Thoracic aorta (tissue), 2 donors: Measurements from ENCODE around the gene MAP4K5. TPM values are rescaled to one million over a fixed set of nuclear protein-coding genes. Genes with fewer than 3 reads are reported as not detected.
"Not testable (repeated sequence)": the region's sequence is repeated elsewhere in the genome, so short reads cannot be mapped to it uniquely, and the experiment has no call there.

Experiments used
- ATAC-seq: fragments of 150-250 bp; one replicate; pipeline ENCODE4 v1.8.0; 2017; ENCODE audit warnings: low read depth; ENCODE audit not compliant: insufficient number of reproducible peaks, low FRiP score
- DNase-seq: peaks from one replicate; pipeline ENCODE4 v3.0.0-alpha.2; 2020; ENCODE audit warnings: low spot score
- H3K27ac ChIP-seq, 2 donors: fragments of 200-600 bp; sonication (generic); 1 replicate in 1 of 2; 2 replicates in 1 of 2; pipeline ENCODE4 v1.5.1; 2016; ENCODE audit warnings: mild to moderate bottlenecking in 2 of 2, moderate library complexity in 2 of 2
- H3K27me3 ChIP-seq: fragments of 200-600 bp; sonication (generic); replicated peaks from 2 replicates; pipeline ENCODE4 v1.6.0; 2016; ENCODE audit warnings: mild to moderate bottlenecking; ENCODE audit not compliant: insufficient read depth
- H3K36me3 ChIP-seq: fragments of 200-600 bp; sonication (generic); one replicate; pipeline ENCODE4 v1.5.1; 2016
- H3K4me1 ChIP-seq, 2 donors: fragments of 200-600 bp; sonication (generic); 1 replicate in 1 of 2; 2 replicates in 1 of 2; pipeline versions ENCODE4 v1.5.1 to v1.6.0; 2016; ENCODE audit warnings: low read depth in 2 of 2, mild to moderate bottlenecking in 1 of 2; ENCODE audit not compliant: control insufficient read depth in 1 of 2
- H3K4me3 ChIP-seq: fragments of 200-600 bp; sonication (generic); 2 replicates; pipeline ENCODE4 v1.5.1; 2016; ENCODE audit warnings: mild to moderate bottlenecking
- H3K9me3 ChIP-seq: fragments of 200-600 bp; sonication (generic); 2 replicates; pipeline ENCODE4 v1.5.1; 2016
- CTCF ChIP-seq: fragments of 200-600 bp; sonication (generic); IDR thresholded peaks from one replicate; pipeline ENCODE4 v1.5.1; 2019; ENCODE audit warnings: antibody characterized with exemption
- total RNA-seq, 2 donors: library from RNA; depleted of rRNA; stranded (reverse); fragments of >200 nt; gene quantifications; one replicate each; pipeline versions ENCODE4 v1.1.0 to v1.2.3, GENCODE V29; 2016

Gene MAP4K5
- total RNA-seq, 2 donors from 2014 or later = 231 to 238 TPM

DNA sequence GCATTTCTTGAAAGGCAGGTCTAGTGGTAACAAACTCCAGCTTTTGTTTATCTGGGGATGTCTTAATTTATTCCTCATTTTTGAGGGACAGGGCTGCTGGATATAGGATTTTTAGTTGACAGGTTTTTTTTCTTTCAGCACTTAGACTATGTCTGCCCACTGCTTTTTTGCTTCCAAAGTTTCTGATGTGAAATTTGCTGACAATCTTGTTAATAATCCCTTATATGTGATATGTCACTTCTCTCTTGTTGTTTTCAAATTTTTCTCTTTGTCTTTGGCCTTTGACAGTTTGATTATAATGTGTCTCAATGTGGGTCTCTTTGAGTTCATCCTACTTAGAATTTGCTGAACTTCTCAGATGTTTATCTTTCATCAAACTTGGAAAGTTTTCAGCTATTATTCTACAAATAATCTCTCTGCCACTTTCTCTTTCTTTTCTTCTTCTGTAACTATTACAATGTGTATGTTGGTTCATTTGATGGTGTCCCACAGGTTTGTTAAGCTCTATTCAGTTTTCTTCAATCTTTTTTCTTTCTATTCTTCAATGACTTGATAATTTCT, 37.4 kb upstream of the MAP4K5 start:
- Histone ChIP-seq H3K9me3 (peaks cover 36% of the 10 kb centered on the region), H3K27me3 (no peaks in the 10 kb centered on the region), H3K27ac (no peak overlapping the region), H3K4me3 (no peak overlapping the region), H3K4me1 (no peaks in the 10 kb centered on the region), H3K36me3 (no peaks in the 10 kb centered on the region)
- TF ChIP-seq CTCF = no peak
- ATAC-seq (no peak), DNase-seq (no peak)

DNA sequence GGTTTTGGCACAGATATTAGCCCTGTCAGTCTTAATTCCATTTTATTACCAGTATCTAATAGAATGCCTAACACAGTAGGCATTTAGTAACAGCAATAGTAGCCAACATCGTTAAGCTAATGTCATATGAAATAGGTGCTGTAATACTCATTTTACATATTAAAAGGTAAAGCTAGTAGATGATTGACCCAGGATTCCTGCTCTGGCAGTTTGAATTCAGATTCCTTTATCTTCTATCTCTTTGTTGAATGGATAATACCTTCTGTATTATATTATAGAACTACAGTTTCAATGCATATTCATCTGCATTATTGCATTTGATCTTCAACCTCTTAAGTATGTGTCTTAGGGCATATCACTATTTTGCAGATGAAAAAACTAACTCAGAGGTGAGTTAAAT, 30.5 kb upstream of the MAP4K5 start:
- no peak for DNase-seq
- H3K27ac ChIP-seq = no peak overlapping the region
- H3K27me3 ChIP-seq = no peaks in the 10 kb centered on the region
- peaks cover 3 to 11% of the 10 kb centered on the region in 2 donors for H3K4me1 ChIP-seq
- TF ChIP-seq CTCF = no peak
- ATAC-seq = no peak
- H3K4me3 ChIP-seq = no peak overlapping the region
- no peaks in the 10 kb centered on the region for H3K36me3 ChIP-seq
- H3K9me3 ChIP-seq = no peaks in the 10 kb centered on the region

DNA sequence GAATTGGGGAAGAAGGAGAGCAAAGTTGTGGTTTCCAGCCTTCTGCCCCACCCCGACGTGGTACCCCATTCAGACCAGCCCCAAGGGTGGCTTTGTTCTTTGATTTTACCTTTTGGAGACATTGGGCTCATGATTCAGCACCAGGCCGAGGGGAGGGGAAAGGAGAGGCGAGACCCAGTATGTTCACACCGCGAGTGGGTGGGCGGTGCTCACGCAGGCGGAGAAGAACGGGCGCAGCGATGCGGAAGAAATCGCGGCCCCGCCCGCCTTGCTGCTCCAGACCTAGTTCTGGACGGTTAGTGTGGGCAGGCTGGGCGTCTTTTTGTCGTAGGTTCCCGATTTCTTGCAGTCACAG, 28.5 kb upstream of the MAP4K5 start:
- Histone ChIP-seq H3K36me3 (no peaks in the 10 kb centered on the region), H3K27me3 (no peaks in the 10 kb centered on the region), H3K4me1 (peaks cover 3 to 11% of the 10 kb centered on the region in 2 donors), H3K4me3 (peak overlapping the region; percentile 74), H3K27ac (peak overlapping the region; percentile 83 to 97), H3K9me3 (no peaks in the 10 kb centered on the region)
- TF ChIP-seq CTCF = no peak
- ATAC-seq = peak; percentile 71
- DNase-seq = peak; percentile 76

DNA sequence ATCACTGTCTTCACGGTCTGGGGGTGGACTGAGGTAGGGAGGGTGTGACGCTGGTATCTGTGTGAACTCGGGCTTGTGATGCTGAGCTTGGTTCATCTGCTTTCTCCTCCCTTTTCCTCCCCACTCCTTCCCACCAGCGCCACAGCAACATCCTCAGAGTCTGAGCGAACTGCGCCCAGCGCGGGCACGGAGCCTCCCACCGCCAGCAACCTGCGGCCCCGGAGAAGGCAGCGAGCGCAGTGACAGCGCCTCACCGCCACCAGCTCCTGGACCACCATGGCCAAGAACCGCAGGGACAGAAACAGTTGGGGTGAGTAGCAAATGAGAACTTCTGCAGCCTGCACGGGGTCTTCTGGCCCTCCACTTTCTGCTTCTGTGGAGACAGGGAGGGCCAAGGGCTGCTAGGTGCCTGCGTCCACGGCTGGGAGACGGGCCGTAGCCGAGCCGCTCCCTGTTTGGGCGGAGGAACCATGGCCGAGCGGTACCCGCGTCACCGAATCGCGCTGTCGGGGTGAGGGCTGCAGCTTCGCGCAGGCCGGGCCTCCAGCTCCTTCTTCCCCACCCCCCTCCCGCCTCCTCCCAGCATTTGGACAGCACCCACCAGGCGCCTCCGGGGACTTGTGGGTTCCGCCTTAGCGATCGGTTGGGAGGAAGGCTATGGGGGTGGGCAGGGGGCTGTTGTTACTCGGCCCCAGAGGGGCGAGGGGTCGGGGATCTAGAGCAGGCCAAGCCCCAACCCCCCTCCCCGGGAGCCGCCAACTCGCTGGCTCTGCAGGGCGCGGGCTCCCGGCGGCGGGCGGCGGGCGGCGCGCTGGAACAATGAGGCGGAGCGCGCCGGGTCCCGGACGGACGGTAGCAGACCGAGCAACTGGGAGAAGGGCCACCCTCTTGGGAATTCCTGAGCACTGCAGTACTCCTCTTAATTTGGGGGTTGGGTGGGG, 27.9 kb upstream of the MAP4K5 start, which contains the start of gene ATL1:
Gene ATL1 (plus strand): TSS at position 156 of the 941 bp plus-strand sequence. CDS start 121 bp downstream, at position 277.
- DNase-seq (peak; percentile 19), ATAC-seq (peak; percentile 69)
- Histone ChIP-seq H3K27ac (peak within 1 kb of the TSS; percentile 83 to 97), H3K4me1 (peaks cover 3 to 11% of the 10 kb centered on the region in 2 donors), H3K4me3 (peak within 1 kb of the TSS; percentile 74), H3K36me3 (no peaks in the 10 kb centered on the region), H3K27me3 (no peaks in the 10 kb centered on the region), H3K9me3 (no peaks in the 10 kb centered on the region)
- TF ChIP-seq CTCF = no peak

- not testable (repeated sequence) for H3K27me3 ChIP-seq, H3K4me3 ChIP-seq
These were observed 20.4 kb upstream of the MAP4K5 start for GRCh38 chr14:50552796-50553195.

More at GRCh38 chr14:50552796-50553195, 20.4 kb upstream of the MAP4K5 start:
- DNase-seq, H3K27ac ChIP-seq, H3K9me3 ChIP-seq, H3K36me3 ChIP-seq, H3K4me1 ChIP-seq, ATAC-seq: not testable (repeated sequence)
